Endothelial cell of umbilical vein (primary cell): ENCODE measurements around the gene TTF2. TPM values are rescaled to one million over a fixed set of nuclear protein-coding genes. Genes with fewer than 3 reads are reported as not detected.

Source experiments
- BruUV-seq: library from RNA; stranded (reverse); fragments of 400-500 nt; replicated peaks from 2 replicates; lab custom pipeline; 2021; lab: Mats Ljungman, UMichigan
- CTCF ChIA-PET: fragments of 300-600, 350-600 bp; sonication (Branson Sonifier 250); formaldehyde crosslinking; loops from one replicate; lab custom pipeline; 2021; ENCODE audit warnings: antibody characterized with exemption, inconsistent platforms; lab: Charles Lee
- POLR2A ChIA-PET: fragments of 300-600, 350-600 bp; sonication (Branson Sonifier 250); formaldehyde crosslinking; loops from one replicate; lab custom pipeline; 2021; ENCODE audit warnings: antibody characterized with exemption, inconsistent platforms; lab: Charles Lee
- DNase-seq: peaks from one replicate; pipeline ENCODE4 v3.0.0-alpha.2; 2011; ENCODE audit warnings: low read depth, low spot score
- FAIRE-seq: peaks from 2 replicates; lab custom pipeline; 2011; peaks lifted over from hg19 to GRCh38; lab: Jason Lieb, UNC
- H2AFZ ChIP-seq: 2 replicates; pipeline ENCODE4 v1.6.0; 2012; ENCODE audit warnings: low read depth, low read length, control low read depth, inconsistent platforms
- H3K27ac ChIP-seq: 2 replicates; pipeline ENCODE4 v1.5.1; 2011; ENCODE audit warnings: low read depth, mild to moderate bottlenecking, control low read depth, low read length, moderate library complexity; ENCODE audit not compliant: insufficient read depth
- H3K27me3 ChIP-seq, 2 experiments: 2 replicates each; pipeline versions ENCODE4 v1.6.0 to v1.6.1; 2011; ENCODE audit warnings: low read length in 2 of 2, mixed read lengths in 1 of 2; ENCODE audit not compliant: control insufficient read depth in 2 of 2, insufficient read depth in 2 of 2
- H3K36me3 ChIP-seq, 2 experiments: 2 replicates in 1 of 2; 3 replicates in 1 of 2; pipeline ENCODE4 v1.5.1; 2011; ENCODE audit warnings: low read length in 2 of 2, mild to moderate bottlenecking in 1 of 2, moderate library complexity in 1 of 2; ENCODE audit not compliant: control insufficient read depth in 2 of 2, insufficient read depth in 2 of 2; ENCODE audit errors: extremely low read depth in 1 of 2
- H3K4me1 ChIP-seq: 3 replicates; pipeline ENCODE4 v1.5.1; 2011; ENCODE audit warnings: mild to moderate bottlenecking, low read length; ENCODE audit not compliant: control insufficient read depth, insufficient read depth; ENCODE audit errors: extremely low read depth
- H3K4me2 ChIP-seq: 2 replicates; pipeline ENCODE4 v1.6.1; 2011; ENCODE audit warnings: low read length, control low read depth, mixed read lengths; ENCODE audit not compliant: insufficient read depth
- H3K4me3 ChIP-seq, 3 experiments: fragments of 200-600 bp in 1 of 3; sonication (generic), shearing (Covaris generic) in 1 of 3; replicated peaks in 1 of 3; 2 replicates each; pipeline ENCODE4 v1.5.1; 2011 to 2016; ENCODE audit warnings: control low read depth in 3 of 3, low read length in 3 of 3, mild to moderate bottlenecking in 2 of 3, inconsistent platforms in 1 of 3, low read depth in 1 of 3, moderate library complexity in 1 of 3; ENCODE audit not compliant: insufficient read depth in 1 of 3
- H3K79me2 ChIP-seq: 2 replicates; pipeline ENCODE4 v1.6.0; 2012; ENCODE audit warnings: low read length, inconsistent platforms; ENCODE audit not compliant: control insufficient read depth, insufficient read depth
- H3K9ac ChIP-seq: replicated peaks from 2 replicates; pipeline ENCODE3; 2011; ENCODE audit warnings: low read length, control low read depth; ENCODE audit not compliant: insufficient read depth; ENCODE audit errors: extremely low read depth
- H3K9me1 ChIP-seq: replicated peaks from 3 replicates; pipeline ENCODE4 v1.6.0; 2011; ENCODE audit warnings: mild to moderate bottlenecking, low read length; ENCODE audit not compliant: control insufficient read depth, insufficient read depth; ENCODE audit errors: extremely low read depth
- H3K9me3 ChIP-seq: replicated peaks from 2 replicates; pipeline ENCODE4 v1.5.1; 2012; ENCODE audit warnings: low read length, inconsistent platforms; ENCODE audit not compliant: control insufficient read depth, insufficient read depth
- H4K20me1 ChIP-seq: replicated peaks from 2 replicates; pipeline ENCODE3; 2011; ENCODE audit warnings: mild to moderate bottlenecking, low read length; ENCODE audit not compliant: control insufficient read depth, insufficient read depth; ENCODE audit errors: extremely low read depth
- CTCF ChIP-seq, 2 donors: IDR thresholded peaks; 1 replicate in 1 of 2; 2 replicates in 1 of 2; pipeline ENCODE4 v1.5.1; 2011; ENCODE audit warnings: low read length in 2 of 2, mild to moderate bottlenecking in 2 of 2, moderate library complexity in 2 of 2, control low read depth in 1 of 2, inconsistent platforms in 1 of 2, low read depth in 1 of 2; ENCODE audit not compliant: insufficient read depth in 1 of 2; ENCODE audit errors: extremely low read depth in 1 of 2
- EZH2 ChIP-seq: IDR thresholded peaks from 2 replicates; pipeline ENCODE4 v1.6.1; 2012; ENCODE audit warnings: borderline replicate concordance, low read depth, mild to moderate bottlenecking, moderate library complexity, low read length, inconsistent platforms; ENCODE audit not compliant: severe bottlenecking
- FOS ChIP-seq: IDR thresholded peaks from 2 replicates; pipeline ENCODE4 v1.6.1; 2011; ENCODE audit warnings: mild to moderate bottlenecking, low read length, moderate library complexity, borderline replicate concordance; ENCODE audit not compliant: insufficient read depth
- GATA2 ChIP-seq: IDR thresholded peaks from 2 replicates; pipeline ENCODE4 v1.7.0; 2011; ENCODE audit warnings: low read depth, mild to moderate bottlenecking, moderate library complexity, mixed read lengths, low read length; ENCODE audit not compliant: insufficient read length, insufficient read depth
- JUN ChIP-seq: IDR thresholded peaks from 2 replicates; pipeline ENCODE4 v1.6.1; 2011; ENCODE audit warnings: borderline replicate concordance, low read depth; ENCODE audit not compliant: insufficient read length, insufficient read depth
- MYC ChIP-seq: IDR thresholded peaks from one replicate; pipeline ENCODE4 v1.6.1; 2011; ENCODE audit warnings: mild to moderate bottlenecking, low read depth, low read length
- POLR2AphosphoS5 ChIP-seq: IDR thresholded peaks from 2 replicates; pipeline ENCODE4 v1.6.1; 2012; ENCODE audit warnings: low read depth, mild to moderate bottlenecking, control low read depth, low read length, moderate library complexity; ENCODE audit not compliant: insufficient read depth
- dilution Hi-C: fragments of 300-500 bp; cut with MboI; formaldehyde crosslinking; loops from one replicate; pipeline ENCODE4 v1.15.0; 2019; ENCODE audit warnings: low sequenced_read_pairs; ENCODE audit not compliant: extremely low pct_ligation_motif_present
- intact Hi-C: fragments of 100-400 bp; cut with micrococcal nuclease; formaldehyde crosslinking; loops from one replicate; pipeline ENCODE4 v1.10.0; 2022
- polyA plus RNA-seq, 4 experiments: library from polyadenylated mRNA; depleted of rRNA in 3 of 4; stranded (reverse) in 3 of 4; unstranded in 1 of 4; fragments of >200 nt; gene quantifications; 2 replicates each; pipeline versions ENCODE4 v1.2.1 to v1.2.3, GENCODE V29; 2011 to 2012; ENCODE audit warnings: missing spikeins in 1 of 4
- total RNA-seq: library from RNA; stranded (reverse); gene quantifications from 2 replicates; pipeline ENCODE4 v1.2.3, GENCODE V29; 2021

The TTF2 gene
- total and polyA plus RNA-seq, 2 donors (not counting 3 experiments of a cell fraction or from before 2014, with no cell fraction given): 8.8 to 44.4 TPM

DNA sequence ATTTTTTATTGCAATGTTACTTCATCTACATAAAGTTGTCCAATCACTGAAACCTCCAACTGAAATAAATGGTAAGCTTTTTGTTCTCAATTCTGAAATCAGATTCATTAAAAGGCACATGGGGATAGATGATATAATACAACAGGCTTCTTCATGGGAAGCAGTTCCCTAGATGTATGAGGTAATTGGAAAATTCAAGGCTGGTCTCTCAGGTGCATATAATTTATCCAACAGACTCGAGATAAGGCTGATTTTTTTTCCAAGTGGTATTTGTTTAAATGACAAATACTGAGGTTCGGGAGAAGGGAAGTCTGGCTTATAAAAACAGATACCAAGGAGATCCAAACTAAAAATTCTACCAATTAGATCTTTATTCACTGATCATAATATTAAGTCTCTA is 47.2 kb downstream of the TTF2 start:
- intact Hi-C loops: no loop called here
- Histone ChIP-seq H3K4me3 (no peak overlapping the region), H3K9me3 (no peaks in the 10 kb centered on the region), H3K27me3 (no peaks in the 10 kb centered on the region), H2AFZ (no peak overlapping the region), H3K9me1 (no peaks in the 10 kb centered on the region), H3K4me1 (peaks cover 10% of the 10 kb centered on the region), H3K27ac (no peak overlapping the region), H3K9ac (no peak overlapping the region), H3K4me2 (no peak overlapping the region), H4K20me1 (no peaks in the 10 kb centered on the region), H3K79me2 (no peaks in the 10 kb centered on the region), H3K36me3 (no peaks in the 10 kb centered on the region)
- DNase-seq (no peak), FAIRE-seq (no peak)
- dilution Hi-C loops: no loop called here
- no TSS peak for BruUV-seq
- POLR2A ChIA-PET: no interaction called here
- CTCF ChIA-PET: interaction anchor here (1.7 kb wide), 1 partner anchor 14 kb away, joined by 10 read pairs; no protein-coding TSS in a partner anchor
- TF ChIP-seq EZH2 (no peak), MYC (no peak), CTCF (IDR thresholded peaks at IDR 0.05; ENCODE audit: extremely low read depth in 1 of 2, insufficient read depth in 1 of 2, low read depth in 1 of 2, low read length in 2 of 2) (no peak), GATA2 (no peak), JUN (no peak), FOS (no peak), POLR2AphosphoS5 (no peak)
